ENCODE measurements around the gene HOXB9. TPM values are rescaled to one million over a fixed set of nuclear protein-coding genes. Genes with fewer than 3 reads are reported as not detected.

HOXB9 gene
- total RNA-seq, 4 donors from 2014 or later, result 0.09 to 0.48 TPM; not detected in 2

GRCh38 chr17:48631693-48632578 is 5.8 kb upstream of the HOXB9 start:
- ATAC-seq (ENCODE audit: low FRiP score) (no peak), DNase-seq (ENCODE audit: low spot score) (no peak)
- no peak for TF ChIP-seq CTCF (IDR thresholded peaks at IDR 0.05)

- ATAC-seq (ENCODE audit: low FRiP score) (no peak), DNase-seq (ENCODE audit: low spot score) (no peak)
- no peak for TF ChIP-seq CTCF (IDR thresholded peaks at IDR 0.05)
Observed at GRCh38 chr17:48630925-48631692, 5.0 kb upstream of the HOXB9 start.

GRCh38 chr17:48630009-48630924 is 4.1 kb upstream of the HOXB9 start:
- ATAC-seq (ENCODE audit: low FRiP score), result no peak
- DNase-seq (ENCODE audit: low spot score), result no peak

GRCh38 chr17:48629411-48629759 is 3.2 kb upstream of the HOXB9 start:
- DNase-seq (ENCODE audit: low spot score) (no peak), ATAC-seq (ENCODE audit: low FRiP score) (no peak)
- no peak for TF ChIP-seq CTCF (IDR thresholded peaks at IDR 0.05)

More at GRCh38 chr17:48630009-48630924, 4.1 kb upstream of the HOXB9 start:
- no peak for TF ChIP-seq CTCF (IDR thresholded peaks at IDR 0.05)

- ATAC-seq (ENCODE audit: low FRiP score) (no peak), DNase-seq (ENCODE audit: low spot score) (no peak)
Observed at GRCh38 chr17:48628649-48629410, 2.7 kb upstream of the HOXB9 start.

More at GRCh38 chr17:48628649-48629410, 2.7 kb upstream of the HOXB9 start:
- TF ChIP-seq CTCF (IDR thresholded peaks at IDR 0.05), result no peak

All from omental fat pad (tissue), 4 donors.